BJ (cell line): ENCODE results near the gene SEL1L3. TPM values are rescaled to one million over a fixed set of nuclear protein-coding genes. Genes with fewer than 3 reads are reported as not detected.

Source experiments
- CTCF ChIA-PET: fragments of 350-600 bp; formaldehyde crosslinking; extraction: SDS; loops from one replicate; lab custom pipeline; 2021; ENCODE audit warnings: antibody characterized with exemption, inconsistent platforms; lab: Yijun Ruan, JAX
- POLR2A ChIA-PET: fragments of 300-600 bp; sonication (Branson Sonifier 250); formaldehyde crosslinking; extraction: SDS; loops from one replicate; lab custom pipeline; 2021; ENCODE audit warnings: antibody characterized with exemption; lab: Charles Lee
- DNase-seq: peaks from one replicate; pipeline ENCODE4 v3.0.0-alpha.2; 2011; ENCODE audit warnings: low read depth
- H3K27me3 ChIP-seq: 2 replicates; pipeline ENCODE4 v1.6.0; 2011; ENCODE audit warnings: low read length; ENCODE audit not compliant: control insufficient read depth, insufficient read depth
- H3K36me3 ChIP-seq: 2 replicates; pipeline ENCODE4 v1.5.1; 2011; ENCODE audit warnings: low read length; ENCODE audit not compliant: control insufficient read depth, insufficient read depth
- H3K4me3 ChIP-seq: 2 replicates; pipeline ENCODE4 v1.5.1; 2011; ENCODE audit warnings: low read depth, mild to moderate bottlenecking, control low read depth, low read length
- CTCF ChIP-seq: IDR thresholded peaks from 2 replicates; pipeline ENCODE4 v1.5.1; 2011; ENCODE audit warnings: low read depth, mild to moderate bottlenecking, control low read depth, inconsistent platforms, low read length, moderate library complexity; ENCODE audit not compliant: insufficient read depth
- polyA plus RNA-seq: library from polyadenylated mRNA; depleted of rRNA; stranded (reverse); fragments of >200 nt; gene quantifications from 2 replicates; pipeline ENCODE4 v1.2.3, GENCODE V29; 2011

The SEL1L3 gene
- polyA plus RNA-seq, 1 experiment: 13.0 TPM

- Histone ChIP-seq H3K27me3 (no peaks in the 10 kb centered on the region; the same call in 1 of the 2 replicates), H3K4me3 (no peak overlapping the region), H3K36me3 (no peaks in the 10 kb centered on the region)
- ChIA-PET CTCF (interaction anchor here (1.5 kb wide), 1 partner anchor 112 kb away, joined by 4 read pairs; no protein-coding TSS in a partner anchor), POLR2A (no interaction called here)
- TF ChIP-seq CTCF: no peak
- DNase-seq: no peak
These were observed 16.8 kb upstream of the SEL1L3 start for GRCh38 chr4:25879587-25879986.

DNA sequence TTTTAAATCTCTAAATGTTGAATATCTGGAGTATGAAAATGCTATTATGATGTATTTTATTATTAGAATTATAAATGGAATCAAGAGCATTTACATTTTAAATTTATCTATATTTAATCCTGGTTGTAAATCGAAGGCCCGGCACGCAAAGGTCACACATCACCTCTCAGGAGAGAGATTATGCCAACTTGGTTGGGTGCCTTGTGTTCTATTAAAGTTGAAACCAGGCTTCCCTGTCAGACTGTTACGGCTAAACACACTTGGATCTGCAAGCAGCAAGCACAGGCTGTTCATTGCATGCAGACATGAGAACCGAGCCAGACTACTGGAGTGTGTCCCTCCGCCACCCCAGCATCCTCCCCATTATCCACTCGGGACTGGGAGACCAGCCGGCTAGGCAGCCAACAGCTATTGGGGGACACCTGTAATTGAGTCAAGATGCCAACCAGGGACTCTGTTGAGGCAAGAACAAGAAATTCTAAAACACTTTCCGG lies 16.4 kb upstream of the SEL1L3 start:
- ChIA-PET CTCF (interaction anchor here (1.5 kb wide), 1 partner anchor 112 kb away, joined by 4 read pairs; no protein-coding TSS in a partner anchor), POLR2A (no interaction called here)
- no peak for TF ChIP-seq CTCF
- no peak for DNase-seq
- no peak overlapping the region for H3K4me3 ChIP-seq
- no peaks in the 10 kb centered on the region; the same call in 1 of the 2 replicates for H3K27me3 ChIP-seq
- no peaks in the 10 kb centered on the region for H3K36me3 ChIP-seq

GRCh38 chr4:25878676-25879075 lies 15.9 kb upstream of the SEL1L3 start:
- no peak for DNase-seq
- TF ChIP-seq CTCF: no peak
- POLR2A ChIA-PET: no interaction called here
- Histone ChIP-seq H3K4me3 (no peak overlapping the region), H3K36me3 (no peaks in the 10 kb centered on the region), H3K27me3 (no peaks in the 10 kb centered on the region; the same call in 1 of the 2 replicates)
- CTCF ChIA-PET: interaction anchor here (1.5 kb wide), 1 partner anchor 111 kb away, joined by 4 read pairs; no protein-coding TSS in a partner anchor

- no peak overlapping the region for H3K4me3 ChIP-seq
- POLR2A ChIA-PET: no interaction called here
- CTCF ChIA-PET: no interaction called here
- H3K36me3 ChIP-seq: no peaks in the 10 kb centered on the region
- DNase-seq: no peak
- peaks cover 2% of the 10 kb centered on the region; the same call in 1 of the 2 replicates for H3K27me3 ChIP-seq
- TF ChIP-seq CTCF: no peak
These were observed 12.5 kb upstream of the SEL1L3 start for GRCh38 chr4:25875281-25875745.

- Histone ChIP-seq H3K4me3 (no peak overlapping the region), H3K27me3 (peaks cover 2% of the 10 kb centered on the region; the same call in 1 of the 2 replicates), H3K36me3 (no peaks in the 10 kb centered on the region)
- ChIA-PET POLR2A (no interaction called here), CTCF (no interaction called here)
- DNase-seq: no peak
- TF ChIP-seq CTCF: no peak
These were observed 11.9 kb upstream of the SEL1L3 start for GRCh38 chr4:25874655-25875054.
